ENCODE results near the gene BORCS6. TPM values are rescaled to one million over a fixed set of nuclear protein-coding genes. Genes with fewer than 3 reads are reported as not detected.

The BORCS6 gene
- total and polyA plus RNA-seq, 3 donors from 2014 or later, result 8.5 to 10.4 (median 8.7) TPM

GRCh38 chr17:8140065-8141029, 49.6 kb downstream of the BORCS6 start:
- Histone ChIP-seq H3K27me3 (no peaks in the 10 kb centered on the region), H3K4me1 (no peaks in the 10 kb centered on the region), H3K36me3 (ENCODE audit: low read depth, missing control alignments) (no peaks in the 10 kb centered on the region), H3K4me3 (peak overlapping the region in 1 of 2 donors; percentile 51), H3K27ac (peak overlapping the region; percentile 95 to 96), H3K9me3 (no peaks in the 10 kb centered on the region)
- 66 to 68% methylated on average over 17 to 18 of the region's 18 CpGs for WGBS, 2 donors
- DNase-seq, result peak; percentile 18
- TF ChIP-seq, protein P1, sequence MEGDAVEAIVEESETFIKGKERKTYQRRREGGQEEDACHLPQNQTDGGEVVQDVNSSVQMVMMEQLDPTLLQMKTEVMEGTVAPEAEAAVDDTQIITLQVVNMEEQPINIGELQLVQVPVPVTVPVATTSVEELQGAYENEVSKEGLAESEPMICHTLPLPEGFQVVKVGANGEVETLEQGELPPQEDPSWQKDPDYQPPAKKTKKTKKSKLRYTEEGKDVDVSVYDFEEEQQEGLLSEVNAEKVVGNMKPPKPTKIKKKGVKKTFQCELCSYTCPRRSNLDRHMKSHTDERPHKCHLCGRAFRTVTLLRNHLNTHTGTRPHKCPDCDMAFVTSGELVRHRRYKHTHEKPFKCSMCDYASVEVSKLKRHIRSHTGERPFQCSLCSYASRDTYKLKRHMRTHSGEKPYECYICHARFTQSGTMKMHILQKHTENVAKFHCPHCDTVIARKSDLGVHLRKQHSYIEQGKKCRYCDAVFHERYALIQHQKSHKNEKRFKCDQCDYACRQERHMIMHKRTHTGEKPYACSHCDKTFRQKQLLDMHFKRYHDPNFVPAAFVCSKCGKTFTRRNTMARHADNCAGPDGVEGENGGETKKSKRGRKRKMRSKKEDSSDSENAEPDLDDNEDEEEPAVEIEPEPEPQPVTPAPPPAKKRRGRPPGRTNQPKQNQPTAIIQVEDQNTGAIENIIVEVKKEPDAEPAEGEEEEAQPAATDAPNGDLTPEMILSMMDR (IDR thresholded peaks at IDR 0.05), result no peak
- TF ChIP-seq POLR2A (IDR thresholded peaks at IDR 0.05), result no peak
- intact Hi-C loops (cut with DNase I; ENCODE audit: low total_unique reads), result no loop called here

- H3K27me3 ChIP-seq, result no peaks in the 10 kb centered on the region
- no peaks in the 10 kb centered on the region for H3K4me1 ChIP-seq
- 1 to 2% methylated on average over 17 to 45 of the region's 46 CpGs for WGBS, 2 donors
- TF ChIP-seq POLR2A (IDR thresholded peaks at IDR 0.05), result peak; percentile 47
- TF ChIP-seq, protein P1 (IDR thresholded peaks at IDR 0.05), result peak; percentile 86 to 96 (median 95)
- DNase-seq, result peak; percentile 95
- peak overlapping the region; percentile 95 to 96 for H3K27ac ChIP-seq
- no peaks in the 10 kb centered on the region for H3K36me3 ChIP-seq (ENCODE audit: low read depth, missing control alignments)
- peak overlapping the region; percentile 13 to 51 for H3K4me3 ChIP-seq
- H3K9me3 ChIP-seq, result no peaks in the 10 kb centered on the region
- intact Hi-C loops (cut with DNase I; ENCODE audit: low total_unique reads), result no loop called here
These were observed 51.2 kb downstream of the BORCS6 start for GRCh38 chr17:8138672-8139371.

- no peaks in the 10 kb centered on the region for H3K36me3 ChIP-seq (ENCODE audit: low read depth, missing control alignments)
- H3K9me3 ChIP-seq, result no peaks in the 10 kb centered on the region
- no peak for TF ChIP-seq POLR2A (IDR thresholded peaks at IDR 0.05)
- TF ChIP-seq, protein P1 (IDR thresholded peaks at IDR 0.05), result no peak
- WGBS, 2 donors, result 1 to 2% methylated on average over 7 of the region's 7 CpGs
- peak overlapping the region; percentile 13 to 51 for H3K4me3 ChIP-seq
- peak overlapping the region; percentile 95 to 96 for H3K27ac ChIP-seq
- H3K27me3 ChIP-seq, result no peaks in the 10 kb centered on the region
- no peaks in the 10 kb centered on the region for H3K4me1 ChIP-seq
- DNase-seq, result no peak
- intact Hi-C loops (cut with DNase I; ENCODE audit: low total_unique reads), result no loop called here
These were observed 51.7 kb downstream of the BORCS6 start for GRCh38 chr17:8138374-8138671.

MicroRNAs encoded within 50 kb of the gene (microRNA counts, 767-probe panel; counts per million panel counts)
- microRNA hsa-miR-4521, result 0 to 152 counts per million in 2 donors

Small RNA genes lying within 50 kb of the gene (microRNA-seq; reads per million reads assigned to microRNA genes)
- gene MIR4521 (ENCODE audit: borderline number of aligned reads in 2 of 2, borderline replicate concordance in 1 of 2), result 0 reads per million in 2 donors
- gene MIR6883 (ENCODE audit: borderline number of aligned reads in 2 of 2, borderline replicate concordance in 1 of 2), result 0.70 to 2.1 reads per million in 2 donors

Other genes with a start within 250 kb of the BORCS6 start
- 1 to 10 TPM; 1.3 to 1.7 TPM for gene GUCY2D, start 187.6 kb downstream of the BORCS6 start, total RNA-seq
- gene GUCY2D, start 187.6 kb downstream of the BORCS6 start, polyA plus RNA-seq (ENCODE audit: insufficient read depth, low read depth, low replicate concordance), result 2.4 TPM
- 1 to 10 TPM in 1 of 2 donors, under 1 TPM in 1; 0.79 to 2.2 TPM for gene ALOX15B, start 151.1 kb downstream of the BORCS6 start, total RNA-seq
- gene ALOX15B, start 151.1 kb downstream of the BORCS6 start, polyA plus RNA-seq (ENCODE audit: insufficient read depth, low read depth, low replicate concordance), result 1.8 TPM
- gene ALOX12B, start 102.5 kb downstream of the BORCS6 start, total RNA-seq, result under 1 TPM; 0.87 to 0.99 TPM
- gene ALOX12B, start 102.5 kb downstream of the BORCS6 start, polyA plus RNA-seq (ENCODE audit: insufficient read depth, low read depth, low replicate concordance), result 1.1 TPM
- 1 to 10 TPM; 2.2 to 4.3 TPM for gene ALOXE3, start 71.7 kb downstream of the BORCS6 start, total RNA-seq
- gene ALOXE3, start 71.7 kb downstream of the BORCS6 start, polyA plus RNA-seq (ENCODE audit: insufficient read depth, low read depth, low replicate concordance), result 2.7 TPM
- under 1 TPM in 1 of 2 donors, not detected in 1; 0.31 TPM for gene HES7, start 66.1 kb downstream of the BORCS6 start, total RNA-seq
- 0.25 TPM for gene HES7, start 66.1 kb downstream of the BORCS6 start, polyA plus RNA-seq (ENCODE audit: insufficient read depth, low read depth, low replicate concordance)
- gene PER1, start 37.8 kb downstream of the BORCS6 start, total RNA-seq, result 100 to 1,000 TPM in 1 of 2 donors, 10 to 100 TPM in 1; 96.0 to 119 TPM
- 55.1 TPM for gene PER1, start 37.8 kb downstream of the BORCS6 start, polyA plus RNA-seq (ENCODE audit: insufficient read depth, low read depth, low replicate concordance)
- 10 to 100 TPM; 66.3 to 76.5 TPM for gene VAMP2, start 27.2 kb downstream of the BORCS6 start, total RNA-seq
- 116 TPM for gene VAMP2, start 27.2 kb downstream of the BORCS6 start, polyA plus RNA-seq (ENCODE audit: insufficient read depth, low read depth, low replicate concordance)
- gene TMEM107, start 13.8 kb downstream of the BORCS6 start, total RNA-seq, result 10 to 100 TPM; 17.2 to 23.2 TPM
- gene TMEM107, start 13.8 kb downstream of the BORCS6 start, polyA plus RNA-seq (ENCODE audit: insufficient read depth, low read depth, low replicate concordance), result 31.8 TPM
- gene AURKB, start 20.4 kb upstream of the BORCS6 start, total RNA-seq, result 1 to 10 TPM; 2.4 to 3.7 TPM
- 3.2 TPM for gene AURKB, start 20.4 kb upstream of the BORCS6 start, polyA plus RNA-seq (ENCODE audit: insufficient read depth, low read depth, low replicate concordance)
- gene CTC1, start 57.9 kb upstream of the BORCS6 start, total RNA-seq, result 10 to 100 TPM; 30.3 to 40.0 TPM
- gene CTC1, start 57.9 kb upstream of the BORCS6 start, polyA plus RNA-seq (ENCODE audit: insufficient read depth, low read depth, low replicate concordance), result 22.8 TPM
- 10 to 100 TPM; 33.3 to 40.5 TPM for gene PFAS, start 59.1 kb upstream of the BORCS6 start, total RNA-seq
- gene PFAS, start 59.1 kb upstream of the BORCS6 start, polyA plus RNA-seq (ENCODE audit: insufficient read depth, low read depth, low replicate concordance), result 17.6 TPM
- 10 to 100 TPM; 37.5 to 43.0 TPM for gene RANGRF, start 98.5 kb upstream of the BORCS6 start, total RNA-seq
- gene RANGRF, start 98.5 kb upstream of the BORCS6 start, polyA plus RNA-seq (ENCODE audit: insufficient read depth, low read depth, low replicate concordance), result 163 TPM
- gene SLC25A35, start 105.2 kb upstream of the BORCS6 start, total RNA-seq, result 10 to 100 TPM; 13.1 to 28.2 TPM
- gene SLC25A35, start 105.2 kb upstream of the BORCS6 start, polyA plus RNA-seq (ENCODE audit: insufficient read depth, low read depth, low replicate concordance), result 29.9 TPM
- 10 to 100 TPM in 1 of 2 donors, 1 to 10 TPM in 1; 4.5 to 13.4 TPM for gene ARHGEF15, start 120.1 kb upstream of the BORCS6 start, total RNA-seq
- gene ARHGEF15, start 120.1 kb upstream of the BORCS6 start, polyA plus RNA-seq (ENCODE audit: insufficient read depth, low read depth, low replicate concordance), result 4.2 TPM
- 1 to 10 TPM; 5.3 to 7.7 TPM for gene ODF4, start 149.7 kb upstream of the BORCS6 start, total RNA-seq
- gene ODF4, start 149.7 kb upstream of the BORCS6 start, polyA plus RNA-seq (ENCODE audit: insufficient read depth, low read depth, low replicate concordance), result 34.0 TPM
- 1,000 to 10,000 TPM in 1 of 2 donors, 100 to 1,000 TPM in 1; 769 to 1,617 TPM for gene RPL26, start 193.0 kb upstream of the BORCS6 start, total RNA-seq
- 1,360 TPM for gene RPL26, start 193.0 kb upstream of the BORCS6 start, polyA plus RNA-seq (ENCODE audit: insufficient read depth, low read depth, low replicate concordance)
- gene RNF222, start 207.6 kb upstream of the BORCS6 start, total RNA-seq, result under 1 TPM in 1 of 2 donors, not detected in 1; 0.06 TPM
- not detected for gene RNF222, start 207.6 kb upstream of the BORCS6 start, polyA plus RNA-seq (ENCODE audit: insufficient read depth, low read depth, low replicate concordance)
- gene NDEL1, start 245.7 kb upstream of the BORCS6 start, total RNA-seq, result 10 to 100 TPM; 73.1 to 85.4 TPM
- gene NDEL1, start 245.7 kb upstream of the BORCS6 start, polyA plus RNA-seq (ENCODE audit: insufficient read depth, low read depth, low replicate concordance), result 51.2 TPM